K562 (cell line): ENCODE measurements around the gene PEX5L. TPM values are rescaled to one million over a fixed set of nuclear protein-coding genes. Genes with fewer than 3 reads are reported as not detected.

Experiments
- ATAC-seq: fragments of 200-7000 bp; cut with Tn5 transposase; 3 replicates; pipeline ENCODE4 v1.9.1; 2020; ENCODE audit warnings: moderate library complexity
- BruUV-seq: library from RNA; stranded (reverse); fragments of 400-500 nt; replicated peaks from 2 replicates; lab custom pipeline; 2021; lab: Mats Ljungman, UMichigan
- CTCF ChIA-PET: fragments of 300-600 bp; formaldehyde crosslinking; extraction: SDS; loops from one replicate; lab custom pipeline; 2021; ENCODE audit warnings: low intra/inter-chr PET ratio; lab: Yijun Ruan, JAX
- POLR2A ChIA-PET: fragments of 300-600, 350-650 bp; sonication (Branson Sonifier 250); formaldehyde crosslinking; extraction: SDS; loops from one replicate; lab custom pipeline; 2021; ENCODE audit warnings: antibody characterized with exemption, inconsistent platforms; lab: Yijun Ruan, JAX
- DNase-seq, 4 experiments: peaks; one replicate each; pipeline versions ENCODE4 v3.0.0 to v3.0.0-alpha.2; 2011 to 2018; ENCODE audit warnings: low spot score in 3 of 4, mixed read lengths in 3 of 4; ENCODE audit errors: extremely low read depth in 1 of 4
- FAIRE-seq: peaks from 2 replicates; lab custom pipeline; 2011; peaks lifted over from hg19 to GRCh38; lab: Jason Lieb, UNC
- H2AFZ ChIP-seq: 2 replicates; pipeline ENCODE4 v1.6.0; 2011; ENCODE audit warnings: low read depth, low read length, control low read depth, inconsistent platforms
- H3K27ac ChIP-seq: fragments of 200-600 bp; 3 replicates; pipeline ENCODE4 v1.8.0; 2011; ENCODE audit warnings: low read depth, mild to moderate bottlenecking, control low read depth, inconsistent platforms, low read length, moderate library complexity, mixed read lengths; ENCODE audit errors: extremely low read depth
- H3K27me3 ChIP-seq, 2 experiments: fragments of 300-600 bp in 1 of 2; 2 replicates in 1 of 2; 3 replicates in 1 of 2; pipeline versions ENCODE4 v1.6.0 to v1.8.0; 2011; ENCODE audit warnings: inconsistent platforms in 2 of 2, low read length in 2 of 2, mild to moderate bottlenecking in 1 of 2, mixed read lengths in 1 of 2, moderate library complexity in 1 of 2; ENCODE audit not compliant: control insufficient read depth in 2 of 2, insufficient read depth in 2 of 2
- H3K36me3 ChIP-seq: fragments of 300-600 bp; 3 replicates; pipeline ENCODE4 v1.8.0; 2011; ENCODE audit warnings: mild to moderate bottlenecking, low read length, inconsistent platforms; ENCODE audit not compliant: control insufficient read depth, insufficient read depth
- H3K4me1 ChIP-seq, 2 experiments: fragments of 200-600 bp in 1 of 2; replicated peaks in 1 of 2; 2 replicates in 1 of 2; 3 replicates in 1 of 2; pipeline versions ENCODE4 v1.5.1 to v1.8.0; 2011; ENCODE audit warnings: inconsistent platforms in 2 of 2, low read length in 2 of 2, mild to moderate bottlenecking in 1 of 2, mixed read lengths in 1 of 2, moderate library complexity in 1 of 2; ENCODE audit not compliant: control insufficient read depth in 2 of 2, insufficient read depth in 2 of 2
- H3K4me2 ChIP-seq: 2 replicates; pipeline ENCODE4 v1.6.1; 2011; ENCODE audit warnings: low read length, control low read depth, inconsistent platforms, mixed read lengths; ENCODE audit not compliant: insufficient read depth
- H3K4me3 ChIP-seq: fragments of 200-600 bp; sonication (generic), shearing (Covaris generic); 2 replicates; pipeline ENCODE4 v1.5.1; 2016; ENCODE audit warnings: control low read depth, inconsistent platforms
- H3K79me2 ChIP-seq: fragments of 200-600 bp; 3 replicates; pipeline ENCODE4 v1.8.0; 2011; ENCODE audit warnings: low read length, inconsistent platforms; ENCODE audit not compliant: control insufficient read depth, insufficient read depth
- H3K9ac ChIP-seq, 2 experiments: 2 replicates each; pipeline versions ENCODE4 v1.6.0 to v1.6.1; 2011; ENCODE audit warnings: low read depth in 2 of 2, low read length in 2 of 2, control low read depth in 1 of 2, inconsistent platforms in 1 of 2, mild to moderate bottlenecking in 1 of 2, mixed read lengths in 1 of 2; ENCODE audit not compliant: insufficient read depth in 1 of 2
- H3K9me1 ChIP-seq: one replicate; pipeline ENCODE4 v1.6.0; 2011; ENCODE audit warnings: inconsistent platforms, mild to moderate bottlenecking, low read length, moderate library complexity; ENCODE audit not compliant: control insufficient read depth, insufficient read depth
- H3K9me3 ChIP-seq: replicated peaks from 2 replicates; pipeline ENCODE4 v1.5.1; 2011; ENCODE audit warnings: low read depth, low read length, inconsistent platforms; ENCODE audit not compliant: control insufficient read depth, insufficient read depth
- H4K20me1 ChIP-seq: replicated peaks from 2 replicates; pipeline ENCODE4 v1.6.1; 2011; ENCODE audit warnings: low read length, inconsistent platforms, mixed read lengths; ENCODE audit not compliant: control insufficient read depth, insufficient read depth
- ELF2 ChIP-seq: fragments of 250-450 bp; sonication (Bioruptor Pico); IDR thresholded peaks from 2 replicates; pipeline ENCODE4 v1.5.0; 2021; ENCODE audit warnings: mild to moderate bottlenecking
- PRDM10 ChIP-seq: fragments of 450-650 bp; IDR thresholded peaks from 2 replicates; pipeline ENCODE4 v1.6.1; 2018; ENCODE audit not compliant: partially characterized antibody
- SPI1 ChIP-seq: IDR thresholded peaks from 2 replicates; pipeline ENCODE4 v1.6.1; 2011; ENCODE audit warnings: low read depth, low read length, control low read depth, borderline replicate concordance
- ZNF766 ChIP-seq: fragments of 200-800 bp; sonication (Bioruptor generic); conservative IDR thresholded peaks from 2 replicates; pipeline ENCODE4 v1.6.1; 2016; ENCODE audit warnings: missing genetic modification characterization, missing compliant biosample characterization
- WGBS: fragments of 100-300 bp; shearing (Covaris generic); methylation state at CpG from one replicate; pipeline ENCODE4 v1.1.6; 2016; ENCODE audit warnings: low coverage, mixed read lengths; ENCODE audit not compliant: insufficient coverage; ENCODE audit errors: missing lambda C conversion rate; 5-methylcytosine and 5-hydroxymethylcytosine counted together
- in situ Hi-C: fragments of 300-500 bp; cut with MboI; formaldehyde crosslinking; loops from 4 replicates; pipeline ENCODE4 v1.15.0; 2018; ENCODE audit warnings: inconsistent platforms, mixed read lengths
- intact Hi-C: fragments of 100-400 bp; cut with micrococcal nuclease; formaldehyde crosslinking; loops from 2 replicates; pipeline ENCODE4 v1.14.2; 2022
- polyA plus RNA-seq, 8 experiments: library from polyadenylated mRNA; depleted of rRNA in 4 of 8; stranded (reverse) in 5 of 8; unstranded in 3 of 8; fragments of >200 nt; fragmentation: Nextera tagmentation in 2 of 8; fragmentation: Illumina TruSeq in 1 of 8; extraction: Ambion mirVana in 2 of 8; extraction: Trizol in 1 of 8; gene quantifications; 2 replicates each; pipeline versions ENCODE4 v1.2.1 to v1.2.3, GENCODE V29; 2011 to 2014; ENCODE audit warnings: inconsistent platforms in 1 of 8, missing spikeins in 1 of 8
- total RNA-seq, 7 experiments: library from RNA; depleted of rRNA in 6 of 7; stranded (reverse); fragments of >200 nt in 6 of 7; fragmentation: Illumina TruSeq in 2 of 7; extraction: Trizol in 2 of 7; gene quantifications; 2 replicates each; pipeline versions ENCODE4 v1.2.1 to v1.2.3, GENCODE V29; 2011 to 2021; ENCODE audit warnings: low replicate concordance in 1 of 7

Gene PEX5L
- total and polyA plus RNA-seq, 9 of the 15 experiments (the other 6 are each of a cell fraction or from before 2014, with no cell fraction given), result not detected

GRCh38 chr3:179991883-179992282 is 44.9 kb downstream of the PEX5L start:
- Histone ChIP-seq H3K27ac (no peak overlapping the region), H2AFZ (no peak overlapping the region), H3K9me1 (no peaks in the 10 kb centered on the region), H3K4me2 (no peak overlapping the region), H3K4me1 (no peaks in the 10 kb centered on the region), H3K36me3 (no peaks in the 10 kb centered on the region), H3K9me3 (0 out of 2 replicates have a peak, but pooled peaks cover 2% of the 10 kb centered on the region), H3K79me2 (no peaks in the 10 kb centered on the region), H3K4me3 (no peak overlapping the region), H3K9ac (no peak overlapping the region), H3K27me3 (no peaks in the 10 kb centered on the region), H4K20me1 (no peaks in the 10 kb centered on the region)
- CTCF ChIA-PET, result no interaction called here
- POLR2A ChIA-PET, result no interaction called here
- 0% methylated on average over 1 of the region's 1 CpG for WGBS
- BruUV-seq, result no TSS peak
- no peak for FAIRE-seq
- no peak for ATAC-seq
- intact Hi-C loops, result no loop called here
- no peak for DNase-seq
- in situ Hi-C loops, result no loop called here
- TF ChIP-seq ELF2 (CRISPR knock-in tag) (no peak), ZNF766 (CRISPR knock-in tag) (no peak), SPI1 (no peak), PRDM10 (no peak)
